Superior temporal gyrus (tissue), 1 donor: ENCODE measurements around the gene RAB6D.
A peak's percentile ranks its signal among the peaks of the same experiment; 100 is the strongest.
"Not testable (repeated sequence)": the region's sequence is repeated elsewhere in the genome, so short reads cannot be mapped to it uniquely, and the experiment has no call there.

Source experiments
- DNase-seq: peaks from one replicate; pipeline ENCODE4 v3.0.0-alpha.2; 2016; ENCODE audit errors: extremely low spot score

The RAB6D gene

DNA sequence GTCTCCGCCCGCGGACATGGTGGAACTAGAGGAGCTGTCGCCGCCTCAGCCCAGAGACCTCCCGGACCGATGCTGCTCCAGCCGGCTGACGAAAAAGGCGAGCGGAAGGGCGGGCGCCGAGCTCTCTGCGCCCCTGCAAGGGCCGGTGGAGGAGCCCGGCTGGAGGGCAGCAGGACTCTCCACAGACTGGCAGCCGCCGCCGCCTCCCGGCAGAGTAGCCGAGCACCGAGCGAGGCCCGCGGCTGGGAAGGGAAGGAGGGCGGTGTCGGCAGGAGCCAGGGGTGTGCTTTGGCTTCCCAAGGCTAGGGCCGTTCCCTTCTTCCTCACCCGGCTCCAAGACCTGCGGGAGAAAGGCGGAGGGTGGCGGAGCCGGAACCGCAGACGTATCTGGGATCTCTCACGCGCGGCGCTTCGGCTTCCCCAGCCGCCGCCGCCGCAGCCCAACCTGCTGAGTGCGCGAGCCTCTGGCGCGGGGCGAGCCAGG, at the start of gene RAB6D:
Gene RAB6D, minus strand, starts transcription at position 466 of the 484 bp plus-strand sequence. Its CDS starts 448 bp downstream, at position 18.
- DNase-seq = peak; percentile 12

DNA sequence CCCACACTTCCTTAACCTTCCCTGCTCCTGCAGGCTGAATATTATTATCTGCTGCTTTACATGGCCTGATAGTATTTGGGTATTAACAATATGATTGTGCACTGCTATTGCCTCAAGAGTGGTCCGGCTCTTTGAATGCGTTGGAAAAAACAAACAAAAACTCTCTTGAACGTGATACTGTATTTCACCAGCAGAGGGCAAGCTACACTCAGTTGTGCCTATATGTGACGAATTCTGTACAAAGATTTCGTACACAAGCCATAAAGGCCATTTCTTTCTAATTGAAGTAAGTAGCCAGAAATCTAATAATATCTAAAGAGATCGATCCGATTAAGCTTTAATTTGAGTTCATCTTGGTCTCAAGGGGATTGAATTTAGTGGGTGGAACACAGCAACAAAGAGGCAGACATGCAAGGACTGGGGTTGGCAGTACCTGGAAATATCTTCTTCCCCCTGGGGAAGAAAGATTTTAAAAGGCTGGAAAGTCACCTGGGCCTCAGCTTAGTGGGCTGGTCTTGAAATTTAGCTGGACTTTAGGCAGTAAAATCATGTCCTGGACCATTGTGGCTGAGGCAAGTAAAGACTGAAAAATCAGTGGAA, 49.3 kb upstream of the RAB6D start:
- peak; percentile 84 for DNase-seq

DNA sequence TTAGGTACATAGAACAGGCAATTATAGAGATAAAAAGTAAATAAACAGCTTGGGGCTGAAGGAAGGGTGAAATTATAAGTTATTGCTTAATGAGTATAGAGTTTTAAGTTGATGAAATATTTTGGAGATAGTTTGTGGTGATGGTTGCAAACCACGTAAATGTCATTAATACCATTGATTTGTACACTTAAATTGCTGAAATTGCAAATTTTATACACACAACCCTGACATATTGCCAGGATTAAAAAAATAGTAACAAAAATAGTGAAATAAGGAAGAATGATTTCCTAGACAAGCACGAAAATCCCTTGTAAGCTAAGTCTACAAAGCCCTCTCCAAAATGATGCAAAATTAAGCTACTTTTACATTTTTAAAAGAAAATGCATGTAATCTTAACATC, 46.2 kb upstream of the RAB6D start:
- no peak for DNase-seq

DNA sequence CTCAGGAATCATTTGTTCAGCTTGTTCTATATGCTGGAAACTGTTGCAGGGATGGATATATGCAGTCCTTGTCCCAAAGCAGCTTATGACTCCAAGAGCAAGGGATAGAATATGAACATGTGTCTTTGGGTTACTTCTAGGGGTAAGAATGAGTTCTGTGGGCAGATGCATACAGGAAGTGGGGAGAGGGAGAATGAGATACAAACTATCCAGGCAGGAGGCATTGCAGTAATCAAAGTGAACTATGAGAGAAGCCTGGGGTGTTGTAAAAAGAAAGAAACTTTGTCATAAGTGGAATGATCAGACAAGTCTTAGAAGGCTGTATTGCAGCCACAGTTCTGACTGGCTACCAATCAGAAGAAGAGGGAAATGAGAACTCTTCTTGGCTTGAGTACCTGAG, 44.8 kb upstream of the RAB6D start:
- no peak for DNase-seq

DNA sequence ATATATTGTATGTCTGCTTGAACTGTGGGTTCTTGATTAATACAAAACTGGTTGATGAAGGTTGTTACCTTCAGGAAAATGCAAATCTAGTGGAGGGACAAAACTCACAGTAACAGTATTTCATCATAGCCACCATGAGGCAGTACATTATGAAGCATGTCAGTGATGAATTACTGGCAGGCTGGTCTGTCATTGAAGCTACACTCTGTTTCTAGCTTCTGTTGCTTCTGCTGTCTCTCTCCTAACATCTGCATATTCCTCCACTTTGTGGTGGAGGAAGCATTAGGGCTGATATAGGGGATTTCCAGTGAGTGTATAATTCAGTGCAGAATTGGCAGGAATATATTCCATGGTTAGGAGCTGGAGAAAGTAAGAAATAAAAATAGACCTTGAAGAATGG, 44.2 kb upstream of the RAB6D start:
- DNase-seq = no peak

DNA sequence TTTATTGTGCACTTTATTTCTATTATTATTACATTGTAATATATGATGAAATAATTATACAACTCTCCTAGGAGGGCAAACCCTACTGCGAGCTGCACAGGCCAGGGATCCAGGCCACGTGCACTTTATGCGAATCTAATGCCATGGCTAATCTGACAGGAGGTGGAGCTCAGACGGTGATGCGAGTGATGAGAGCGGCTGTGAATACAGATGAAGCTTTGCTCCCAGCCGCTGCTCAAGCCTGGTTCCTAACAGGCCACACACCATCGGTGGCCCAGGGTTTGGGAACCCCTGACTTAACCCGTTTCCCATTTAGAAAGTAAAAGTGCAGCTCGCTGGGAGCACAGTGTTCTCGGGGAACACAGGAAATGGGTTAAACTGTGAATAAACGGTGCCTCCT, 40.8 kb upstream of the RAB6D start:
- DNase-seq = no peak

DNA sequence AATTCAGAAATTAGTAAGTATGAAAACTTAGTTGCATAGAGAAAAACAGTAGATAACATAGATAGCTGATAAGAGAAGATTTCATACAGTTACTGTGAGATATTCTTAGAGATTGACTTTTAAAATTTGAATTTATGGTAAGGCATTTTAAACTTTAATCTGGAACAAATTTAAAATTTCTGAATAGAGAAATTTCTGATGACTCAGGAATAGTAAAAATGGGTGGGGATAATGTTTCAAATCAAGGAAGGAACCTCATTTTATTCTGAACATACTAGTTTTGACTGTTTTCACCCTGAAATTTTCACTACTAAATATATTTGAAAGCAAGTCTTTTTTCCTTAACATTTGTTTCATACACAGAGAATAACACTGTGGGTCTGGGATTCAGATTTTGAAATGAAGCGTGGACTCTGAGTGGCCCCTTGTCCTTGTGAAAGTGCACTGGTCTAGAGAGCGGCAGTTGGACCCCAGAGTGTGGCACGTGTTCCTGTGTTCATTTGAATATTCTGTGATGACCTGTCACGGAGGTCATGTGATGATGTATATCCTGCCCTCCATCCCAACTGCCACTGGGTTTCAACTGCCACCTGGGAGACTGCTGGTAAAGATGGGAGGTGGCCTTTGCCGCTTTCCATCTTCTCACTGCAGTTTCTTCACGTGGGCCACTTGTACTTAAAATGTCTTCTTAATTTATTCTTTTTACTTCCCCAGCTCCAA, 38.5 kb upstream of the RAB6D start:
- DNase-seq = no peak

DNA sequence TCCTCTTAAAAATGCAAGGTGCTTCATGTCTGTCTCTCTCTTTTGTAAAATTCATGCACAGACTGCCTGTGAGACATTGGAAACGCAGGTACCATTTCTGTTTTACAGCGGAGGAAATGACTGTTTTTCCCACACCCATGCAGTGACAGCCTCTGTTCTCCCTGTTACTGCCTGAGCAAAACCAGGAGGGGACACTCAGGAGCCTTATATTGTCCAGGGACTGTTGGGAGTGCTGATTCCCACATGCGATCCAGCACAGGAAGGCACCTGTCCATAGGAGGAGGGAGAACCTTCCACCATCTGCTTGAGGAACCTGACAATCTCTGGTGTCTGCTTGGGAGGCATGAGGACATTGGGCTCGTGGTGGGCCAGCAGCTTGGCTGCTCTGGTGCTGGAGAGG, 36.9 kb upstream of the RAB6D start:
- no peak for DNase-seq

DNA sequence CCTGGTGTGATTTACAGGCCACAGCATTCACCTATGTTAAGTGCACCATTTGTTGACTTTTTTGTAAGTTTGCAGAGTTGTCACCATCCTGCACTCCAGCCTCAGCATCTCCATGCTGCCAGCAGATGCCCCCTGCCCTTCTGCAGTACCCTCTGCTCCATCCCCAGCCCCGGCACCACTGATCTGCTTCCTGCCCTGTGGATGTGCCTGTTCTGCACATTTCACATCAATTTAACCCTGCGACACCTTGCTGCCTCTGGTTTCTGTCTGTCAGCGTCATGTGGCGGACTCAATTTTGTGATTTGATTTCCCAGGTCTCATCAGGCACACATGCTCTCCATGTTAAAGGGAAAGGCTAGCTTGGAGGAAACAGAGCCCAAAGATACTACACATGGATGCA, 36.5 kb upstream of the RAB6D start:
- DNase-seq = not testable (repeated sequence)

DNA sequence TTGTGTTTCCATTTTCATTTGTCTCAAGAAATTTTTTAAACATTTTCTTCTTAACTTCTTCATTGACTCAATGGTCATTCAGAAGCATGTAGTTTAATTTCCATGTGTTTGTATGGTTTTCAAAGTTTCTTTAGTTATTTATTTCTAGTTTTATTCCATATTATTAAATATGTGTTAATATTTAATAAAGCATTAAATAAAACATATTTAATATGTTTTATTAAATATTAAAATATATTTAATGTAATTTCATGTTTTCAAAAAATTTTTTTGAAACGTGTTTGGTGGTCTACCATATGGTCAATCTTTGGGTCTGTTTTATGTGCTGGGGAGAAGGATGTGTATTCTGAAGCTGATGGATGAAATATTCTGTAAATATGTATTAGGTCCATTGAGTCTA, 32.2 kb upstream of the RAB6D start:
- DNase-seq = not testable (repeated sequence)

DNA sequence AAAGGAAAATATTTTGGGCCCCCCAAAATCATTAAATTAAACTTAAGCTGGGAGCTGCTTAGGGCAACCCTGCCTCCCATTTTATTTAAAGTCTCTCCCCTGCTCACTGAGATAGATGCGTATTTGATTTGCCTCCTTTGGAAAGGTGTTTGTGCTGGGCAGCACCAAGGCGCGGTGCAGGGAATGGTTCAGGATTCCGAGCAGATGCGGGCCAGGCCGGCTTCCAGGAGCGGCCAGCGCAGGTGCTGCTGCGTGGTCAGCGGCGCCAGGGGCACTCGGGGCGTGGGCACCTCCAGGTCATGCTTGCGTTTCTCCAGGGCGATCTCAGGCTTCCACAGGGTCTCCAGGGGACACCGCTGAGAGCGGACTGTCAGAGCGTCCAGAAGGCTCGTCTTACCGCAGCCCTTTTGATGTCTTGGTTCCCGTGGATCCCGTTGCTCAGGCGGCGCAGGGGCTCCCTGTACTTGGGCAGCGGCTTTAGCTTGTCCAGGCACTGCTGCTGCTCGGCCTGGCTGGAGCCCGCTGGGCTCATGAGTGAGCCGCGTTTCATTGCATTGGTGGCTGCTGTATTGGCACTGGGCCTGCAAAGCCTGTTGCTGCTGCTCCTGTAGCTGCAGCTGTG, 31.2 kb upstream of the RAB6D start:
- not testable (repeated sequence) for DNase-seq

DNA sequence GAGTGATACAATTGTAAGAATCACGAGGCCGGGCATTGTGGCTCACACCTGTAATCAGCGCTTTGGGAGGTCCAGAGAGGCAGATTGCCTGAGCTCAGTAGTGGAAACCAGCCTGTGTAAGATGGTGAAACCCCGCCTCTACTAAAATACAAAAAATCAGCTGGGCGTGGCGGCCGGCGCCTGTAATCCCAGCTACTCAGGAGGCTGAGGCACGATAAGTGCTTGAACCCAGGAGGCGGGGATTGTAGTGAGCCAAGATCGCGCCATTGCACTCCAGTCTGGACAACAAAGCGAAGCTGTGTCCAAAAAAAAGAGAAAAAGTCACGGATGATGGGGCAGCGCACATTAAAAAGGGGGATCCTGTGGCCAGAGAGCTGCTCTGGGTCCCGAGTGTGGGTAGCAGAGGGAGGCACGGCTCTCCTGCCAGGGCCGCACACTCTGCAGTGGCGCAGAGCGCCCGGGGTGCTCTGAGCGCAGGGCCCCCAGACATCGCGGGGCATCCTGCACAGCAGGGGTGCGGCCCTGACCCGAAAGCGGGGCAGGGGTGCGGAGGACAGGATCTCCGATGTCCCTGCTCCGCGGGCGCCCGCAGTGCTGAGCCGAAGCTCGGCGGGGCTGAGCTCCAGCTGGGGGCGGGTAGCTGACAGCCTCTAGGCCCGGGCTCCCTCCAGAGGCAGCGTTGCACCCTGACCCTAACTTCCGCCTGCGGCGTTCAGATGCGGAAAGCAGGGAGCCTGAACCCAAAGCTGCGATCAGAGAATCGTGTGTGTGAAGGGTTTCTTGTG, 30.4 kb upstream of the RAB6D start:
- DNase-seq = no peak

DNA sequence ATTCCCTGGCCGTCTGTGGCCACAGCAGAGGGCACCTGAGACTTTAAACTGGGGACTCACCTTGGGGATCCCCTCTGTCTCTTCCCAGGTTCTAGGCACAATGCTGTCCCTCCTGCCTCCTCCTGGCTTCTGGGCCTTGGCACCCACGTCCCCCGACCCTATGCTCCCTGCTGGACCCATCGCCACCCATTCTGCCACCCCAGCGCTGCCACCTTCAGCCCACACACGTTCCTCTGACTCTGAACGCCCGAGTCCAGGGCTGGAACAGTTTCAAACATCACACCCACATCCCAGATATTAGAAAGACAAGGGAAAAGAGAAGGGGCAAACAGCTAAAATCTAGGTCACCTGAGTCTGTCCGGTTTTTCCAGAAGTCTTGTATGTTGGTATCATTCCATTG, 28.0 kb upstream of the RAB6D start:
- not testable (repeated sequence) for DNase-seq

DNA sequence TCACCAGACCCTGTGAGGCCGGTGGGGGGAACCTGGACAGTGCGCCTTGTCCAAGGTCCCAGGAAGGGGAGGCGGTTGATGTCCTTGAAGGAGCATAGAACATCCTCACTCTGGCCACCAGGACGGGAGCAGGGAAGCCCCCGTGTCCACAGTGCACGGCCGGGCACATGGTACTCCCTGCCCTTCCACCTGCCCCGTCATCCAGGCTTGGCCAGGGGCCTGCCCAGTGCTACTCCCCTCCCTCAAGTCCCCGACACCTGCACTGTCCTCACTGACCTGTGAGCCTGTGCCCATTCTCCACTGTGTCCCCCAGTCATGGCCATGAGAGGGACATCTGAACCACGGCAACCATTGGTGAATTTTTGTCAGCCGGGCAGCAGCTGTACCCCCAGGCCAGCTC, 27.5 kb upstream of the RAB6D start:
- DNase-seq = not testable (repeated sequence)

DNA sequence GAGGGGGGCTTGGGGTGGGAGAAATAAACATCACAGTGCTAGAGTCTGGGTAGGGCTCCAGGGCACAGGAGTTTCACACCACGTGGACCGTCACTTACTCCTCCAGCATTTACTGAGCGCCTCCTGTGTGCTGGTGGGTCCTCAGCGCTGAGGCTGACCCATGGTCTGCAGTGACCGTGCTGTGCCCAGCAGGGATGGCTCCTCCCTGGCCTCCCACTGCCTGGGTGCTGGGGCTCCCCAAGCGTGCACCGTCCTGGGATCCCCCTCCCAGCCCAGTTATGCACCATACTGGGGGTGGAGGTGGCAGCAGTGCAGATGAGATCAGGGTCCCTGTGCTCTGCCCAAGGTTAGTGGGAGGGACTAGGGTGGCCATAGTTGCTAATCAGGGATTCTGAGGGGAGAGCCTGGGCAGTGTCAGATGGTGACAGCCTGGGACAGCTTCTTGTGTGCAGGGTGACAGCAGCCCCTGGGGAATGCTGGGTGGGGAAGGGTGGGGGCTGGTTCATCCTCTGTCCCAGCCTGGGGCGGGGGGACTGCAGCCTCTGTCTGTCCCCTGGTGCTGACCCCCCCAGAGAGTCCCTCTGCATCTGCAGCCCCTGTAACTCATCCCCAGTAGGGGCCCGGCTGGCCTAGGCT, 26.6 kb upstream of the RAB6D start:
- DNase-seq = not testable (repeated sequence)

DNA sequence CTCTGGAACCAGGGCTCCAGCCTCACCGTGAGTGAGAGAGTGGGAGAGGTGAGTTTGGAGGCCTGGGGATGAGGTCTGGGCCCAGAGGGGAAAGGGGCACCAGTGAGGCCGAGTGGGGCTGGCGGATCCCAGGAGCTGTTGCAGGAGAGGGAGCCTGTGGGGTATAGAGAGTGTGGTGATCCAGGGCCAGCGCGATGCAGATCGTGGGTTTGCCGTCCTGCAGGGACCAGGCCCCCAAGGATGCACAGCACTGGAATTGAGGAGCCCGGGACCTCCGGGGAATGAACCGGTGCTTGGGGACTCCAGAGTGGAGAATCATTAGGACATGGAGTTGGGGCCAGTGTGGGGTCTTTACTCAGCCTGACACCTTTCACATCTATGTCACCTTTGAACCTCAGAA, 25.7 kb upstream of the RAB6D start:
- no peak for DNase-seq

DNA sequence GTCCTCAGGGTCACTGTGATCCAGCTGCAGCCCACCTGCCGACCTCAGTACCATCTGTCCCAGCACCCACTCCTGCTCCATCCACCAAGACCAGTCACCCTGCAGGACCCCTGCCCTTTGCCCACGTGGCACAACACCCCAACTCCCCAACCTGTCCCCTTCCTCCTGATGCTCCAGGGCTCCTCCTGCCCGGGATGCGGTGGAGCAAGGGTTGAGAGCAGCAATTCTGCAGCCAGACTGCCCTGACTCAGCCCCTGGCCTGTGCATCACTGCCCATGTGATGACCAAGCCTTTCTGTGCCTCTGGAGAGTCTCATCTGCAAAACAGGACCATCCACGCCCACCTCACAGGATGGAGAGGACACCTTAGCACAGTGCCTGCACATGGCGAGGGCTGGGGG, 24.9 kb upstream of the RAB6D start:
- not testable (repeated sequence) for DNase-seq

DNA sequence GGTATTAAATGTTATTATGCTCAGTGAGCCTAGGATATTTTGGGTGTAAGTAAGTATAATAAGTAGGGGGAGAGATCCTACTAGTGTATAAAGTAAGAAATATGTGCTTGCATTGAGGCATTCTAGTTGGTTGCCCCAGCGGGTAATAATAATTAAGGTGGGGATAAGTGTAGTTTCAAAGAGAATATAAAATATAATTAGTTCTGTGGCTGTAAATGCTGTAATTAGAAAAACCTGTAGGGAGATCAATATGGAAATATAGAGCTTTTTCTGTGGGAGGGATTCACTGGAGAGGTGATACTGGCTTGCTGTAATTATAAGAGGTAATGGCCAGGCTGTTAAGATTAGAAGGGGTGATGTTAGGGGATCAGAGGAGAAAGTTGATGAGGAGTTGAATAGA, 9.1 kb upstream of the RAB6D start:
- DNase-seq = not testable (repeated sequence)

DNA sequence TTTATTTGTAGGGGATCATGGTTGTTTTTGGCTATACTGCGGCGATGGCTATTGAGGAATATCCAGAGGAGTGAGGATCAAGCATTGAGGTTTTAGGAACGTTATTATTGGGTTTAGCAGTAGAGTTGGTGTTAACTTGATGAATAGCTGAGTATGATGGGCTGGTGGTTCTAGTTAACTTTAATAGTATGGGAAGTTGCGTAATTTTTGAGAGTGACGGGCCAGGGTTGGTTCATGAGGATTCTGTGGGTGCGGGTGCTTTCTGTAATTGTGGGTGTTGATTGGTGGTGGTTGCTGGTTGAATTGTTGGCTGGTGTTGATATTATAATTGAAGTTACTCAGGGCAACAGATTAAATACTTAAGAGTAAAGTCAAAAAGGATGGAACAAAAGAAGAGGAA, 6.0 kb upstream of the RAB6D start:
- no peak for DNase-seq

DNA sequence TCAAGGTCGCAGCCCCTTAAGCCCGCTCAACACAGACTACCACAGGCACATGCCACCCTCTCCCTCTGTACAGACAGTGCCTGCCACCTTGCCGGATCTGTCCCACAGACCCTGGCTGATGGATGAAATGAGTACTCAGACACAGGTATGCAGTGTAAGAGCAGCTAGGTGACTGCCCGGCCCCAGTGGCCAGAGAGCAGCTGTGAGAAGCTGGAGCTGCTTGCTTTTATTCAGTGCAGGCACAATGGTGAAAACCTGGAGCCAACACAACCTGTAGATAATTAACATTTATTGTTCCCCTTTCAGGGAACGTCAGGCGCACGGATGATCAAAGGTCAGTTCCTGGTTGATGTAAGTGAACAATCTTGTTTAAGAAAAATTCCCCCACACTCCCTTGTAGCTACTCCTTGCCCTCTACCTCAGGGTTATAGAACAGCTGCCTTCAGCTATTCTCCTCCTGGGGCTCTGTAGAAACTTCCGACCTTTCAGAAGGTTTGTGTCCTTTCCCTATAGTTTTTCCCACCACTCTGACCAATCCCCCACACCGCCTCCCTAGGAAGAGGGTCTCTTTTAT, 4.6 kb upstream of the RAB6D start:
- DNase-seq = not testable (repeated sequence)

DNA sequence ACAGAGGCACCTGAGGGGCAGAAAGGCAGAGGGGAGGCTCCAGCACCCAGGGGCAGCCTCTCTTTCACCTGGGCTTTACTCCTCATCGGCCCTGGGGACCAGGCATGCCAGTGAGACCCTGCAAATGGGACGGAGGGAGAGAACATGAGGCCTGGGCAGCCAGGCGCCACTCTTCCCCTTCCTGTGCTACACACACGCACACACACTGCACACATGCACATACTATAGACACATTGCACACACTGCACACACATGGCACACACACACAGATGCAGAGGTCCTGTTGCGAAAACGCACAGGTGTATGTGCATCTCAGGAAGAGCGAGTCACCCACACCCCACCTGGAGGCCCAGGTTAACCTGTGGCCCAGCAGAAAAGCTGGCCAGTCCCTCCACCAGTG, 3.4 kb upstream of the RAB6D start:
- no peak for DNase-seq
